ENCODE measurements around the gene AUTS2. TPM values are rescaled to one million over a fixed set of nuclear protein-coding genes. Genes with fewer than 3 reads are reported as not detected.

AUTS2 gene
- total RNA-seq, 1 donor from 2014 or later = 2.1 TPM

DNA sequence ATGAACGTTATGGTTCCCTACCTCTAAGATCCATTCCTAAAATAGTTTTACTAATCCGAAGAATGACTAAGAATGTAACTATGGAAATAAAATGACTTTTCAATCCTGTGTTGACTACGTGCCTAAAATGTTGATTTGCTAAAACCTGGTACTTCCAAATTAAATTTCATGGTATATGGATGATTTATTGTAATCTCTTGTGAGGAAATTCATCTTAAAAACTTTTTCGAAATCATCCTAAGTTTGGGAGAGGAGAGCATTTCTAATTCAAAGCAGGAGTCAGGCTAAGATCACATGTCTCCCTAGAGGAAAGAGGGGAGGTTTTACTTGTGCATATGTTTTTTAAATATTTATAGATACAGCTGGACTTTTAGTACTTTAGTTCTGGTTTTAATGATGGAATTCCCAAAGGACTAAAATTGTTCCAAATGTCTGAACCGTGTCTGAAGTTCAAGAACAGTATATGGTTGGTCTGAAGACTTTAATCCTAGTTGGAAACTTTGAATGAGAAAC lies 483.9 kb downstream of the AUTS2 start:
- H3K27ac Mint-ChIP-seq = no peak overlapping the region
- intact Hi-C loops (cut with micrococcal nuclease) = no loop called here
- no peaks in the 10 kb centered on the region for H3K27me3 Mint-ChIP-seq
- H3K9me3 Mint-ChIP-seq = no peaks in the 10 kb centered on the region
- no peak overlapping the region for H3K4me3 Mint-ChIP-seq
- H3K4me1 Mint-ChIP-seq = no peaks in the 10 kb centered on the region
- DNase-seq = no peak
- no peaks in the 10 kb centered on the region for H3K36me3 Mint-ChIP-seq (ENCODE audit: low read depth)

DNA sequence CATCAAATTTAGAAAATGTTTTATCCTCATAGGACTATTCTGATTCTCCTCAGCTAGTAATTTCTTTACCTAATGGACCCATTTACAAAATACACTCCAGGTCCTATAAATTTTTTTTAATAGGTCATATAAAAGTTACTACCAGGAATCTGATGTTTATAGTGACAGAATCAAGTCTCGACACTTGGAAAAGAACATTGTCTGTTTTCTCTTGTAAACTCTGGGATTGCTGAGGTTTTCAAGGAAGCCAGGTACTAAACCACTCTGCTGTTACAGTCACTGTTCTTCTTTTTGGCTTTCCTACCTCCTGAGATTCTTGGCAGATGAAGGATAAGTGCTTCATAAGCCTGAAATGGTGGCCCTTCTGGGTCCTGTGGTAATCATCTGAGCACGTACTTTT lies 493.1 kb downstream of the AUTS2 start:
- intact Hi-C loops (cut with micrococcal nuclease) = no loop called here
- Mint-ChIP-seq H3K36me3 (ENCODE audit: low read depth) (no peaks in the 10 kb centered on the region), H3K4me3 (no peak overlapping the region), H3K4me1 (no peaks in the 10 kb centered on the region), H3K27ac (no peak overlapping the region), H3K27me3 (no peaks in the 10 kb centered on the region), H3K9me3 (no peaks in the 10 kb centered on the region)
- peak; percentile 9 for DNase-seq

GRCh38 chr7:70092314-70093204 lies 494.3 kb downstream of the AUTS2 start:
- no peaks in the 10 kb centered on the region for H3K9me3 Mint-ChIP-seq
- no peaks in the 10 kb centered on the region for H3K4me1 Mint-ChIP-seq
- no peak overlapping the region for H3K27ac Mint-ChIP-seq
- no peaks in the 10 kb centered on the region for H3K36me3 Mint-ChIP-seq (ENCODE audit: low read depth)
- H3K27me3 Mint-ChIP-seq = no peaks in the 10 kb centered on the region
- no peak overlapping the region for H3K4me3 Mint-ChIP-seq
- no peak for DNase-seq
- intact Hi-C loops (cut with micrococcal nuclease) = no loop called here

- Mint-ChIP-seq H3K27me3 (no peaks in the 10 kb centered on the region), H3K36me3 (ENCODE audit: low read depth) (no peaks in the 10 kb centered on the region), H3K4me1 (no peaks in the 10 kb centered on the region), H3K9me3 (no peaks in the 10 kb centered on the region), H3K27ac (no peak overlapping the region), H3K4me3 (no peak overlapping the region)
- peak; percentile 26 for DNase-seq
- intact Hi-C loops (cut with micrococcal nuclease) = no loop called here
Observed at GRCh38 chr7:70093205-70093904, 495.1 kb downstream of the AUTS2 start.

- Mint-ChIP-seq H3K36me3 (ENCODE audit: low read depth) (no peaks in the 10 kb centered on the region), H3K4me3 (no peak overlapping the region)
Observed at GRCh38 chr7:70094831-70095230, 496.6 kb downstream of the AUTS2 start.

DNA sequence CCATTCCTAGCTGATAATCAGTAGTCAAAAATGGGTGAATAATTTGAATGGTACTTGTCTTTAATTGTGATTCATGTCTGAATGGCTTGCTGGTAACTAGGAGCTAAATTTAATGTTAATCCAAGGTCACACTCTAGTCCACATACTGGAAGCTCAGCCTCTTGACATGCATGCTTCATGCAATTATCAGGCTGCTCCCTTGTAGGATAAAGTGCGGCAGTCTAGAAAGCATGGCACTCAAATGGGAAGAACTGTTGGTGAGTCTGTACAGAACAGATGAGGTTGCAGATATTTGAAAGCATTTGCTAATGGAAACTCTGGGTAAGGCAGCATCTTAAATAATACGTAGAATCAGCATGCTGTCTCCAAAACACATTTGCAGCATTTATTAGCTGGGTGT lies 499.4 kb downstream of the AUTS2 start:
- Mint-ChIP-seq H3K27ac (no peak overlapping the region), H3K9me3 (no peaks in the 10 kb centered on the region)

More at GRCh38 chr7:70094831-70095230, 496.6 kb downstream of the AUTS2 start:
- H3K27ac Mint-ChIP-seq = no peak overlapping the region
- intact Hi-C loops (cut with micrococcal nuclease) = no loop called here
- no peaks in the 10 kb centered on the region for H3K4me1 Mint-ChIP-seq
- DNase-seq = peak; percentile 14
- no peaks in the 10 kb centered on the region for H3K27me3 Mint-ChIP-seq
- no peaks in the 10 kb centered on the region for H3K9me3 Mint-ChIP-seq

GRCh38 chr7:70098133-70098561 lies 499.9 kb downstream of the AUTS2 start:
- H3K4me1 Mint-ChIP-seq = no peaks in the 10 kb centered on the region
- no peak overlapping the region for H3K27ac Mint-ChIP-seq
- intact Hi-C loops (cut with micrococcal nuclease) = no loop called here
- H3K36me3 Mint-ChIP-seq (ENCODE audit: low read depth) = no peaks in the 10 kb centered on the region
- H3K9me3 Mint-ChIP-seq = no peaks in the 10 kb centered on the region
- no peaks in the 10 kb centered on the region for H3K27me3 Mint-ChIP-seq
- H3K4me3 Mint-ChIP-seq = no peak overlapping the region
- no peak for DNase-seq

More for the DNA sequence above, 499.4 kb downstream of the AUTS2 start:
- DNase-seq = no peak
- no peaks in the 10 kb centered on the region for H3K27me3 Mint-ChIP-seq
- H3K4me3 Mint-ChIP-seq = no peak overlapping the region
- no peaks in the 10 kb centered on the region for H3K36me3 Mint-ChIP-seq (ENCODE audit: low read depth)
- no peaks in the 10 kb centered on the region for H3K4me1 Mint-ChIP-seq
- intact Hi-C loops (cut with micrococcal nuclease) = no loop called here

GRCh38 chr7:70098905-70099672 lies 500.8 kb downstream of the AUTS2 start:
- intact Hi-C loops (cut with micrococcal nuclease) = no loop called here
- no peak overlapping the region for H3K27ac Mint-ChIP-seq
- H3K27me3 Mint-ChIP-seq = no peaks in the 10 kb centered on the region
- no peak for DNase-seq
- H3K4me1 Mint-ChIP-seq = no peaks in the 10 kb centered on the region
- H3K4me3 Mint-ChIP-seq = no peak overlapping the region
- no peaks in the 10 kb centered on the region for H3K36me3 Mint-ChIP-seq (ENCODE audit: low read depth)
- no peaks in the 10 kb centered on the region for H3K9me3 Mint-ChIP-seq

- Mint-ChIP-seq H3K27me3 (no peaks in the 10 kb centered on the region), H3K36me3 (ENCODE audit: low read depth) (no peaks in the 10 kb centered on the region), H3K4me1 (no peaks in the 10 kb centered on the region), H3K9me3 (no peaks in the 10 kb centered on the region), H3K27ac (no peak overlapping the region), H3K4me3 (no peak overlapping the region)
- intact Hi-C loops (cut with micrococcal nuclease) = no loop called here
- no peak for DNase-seq
Observed at GRCh38 chr7:70104243-70104642, 506.0 kb downstream of the AUTS2 start.

DNA sequence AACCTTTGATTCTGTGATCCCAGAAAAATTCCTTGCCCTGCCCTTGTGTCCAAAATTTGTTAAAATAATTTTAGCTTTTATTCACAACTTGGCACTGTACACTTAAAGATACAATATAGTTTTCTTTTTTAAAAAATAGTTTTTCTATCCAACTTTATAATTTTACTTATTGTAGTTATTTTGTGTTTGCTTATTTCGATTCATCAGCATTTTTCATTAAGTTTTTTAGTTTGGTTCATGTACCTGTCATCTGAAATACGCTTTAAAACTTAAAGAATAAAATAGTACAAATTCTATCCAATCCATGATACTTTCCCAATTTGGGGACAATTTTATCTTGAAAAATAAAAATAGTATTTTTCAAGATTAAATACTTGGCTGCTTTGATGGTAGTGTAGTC lies 514.8 kb downstream of the AUTS2 start:
- DNase-seq = no peak
- Mint-ChIP-seq H3K4me1 (no peaks in the 10 kb centered on the region), H3K27me3 (no peaks in the 10 kb centered on the region), H3K36me3 (ENCODE audit: low read depth) (no peaks in the 10 kb centered on the region), H3K27ac (no peak overlapping the region), H3K4me3 (no peak overlapping the region), H3K9me3 (no peaks in the 10 kb centered on the region)
- intact Hi-C loops (cut with micrococcal nuclease) = no loop called here

- H3K36me3 Mint-ChIP-seq (ENCODE audit: low read depth) = no peaks in the 10 kb centered on the region
- no peaks in the 10 kb centered on the region for H3K4me1 Mint-ChIP-seq
Observed at GRCh38 chr7:70113536-70113935, 515.3 kb downstream of the AUTS2 start.

DNA sequence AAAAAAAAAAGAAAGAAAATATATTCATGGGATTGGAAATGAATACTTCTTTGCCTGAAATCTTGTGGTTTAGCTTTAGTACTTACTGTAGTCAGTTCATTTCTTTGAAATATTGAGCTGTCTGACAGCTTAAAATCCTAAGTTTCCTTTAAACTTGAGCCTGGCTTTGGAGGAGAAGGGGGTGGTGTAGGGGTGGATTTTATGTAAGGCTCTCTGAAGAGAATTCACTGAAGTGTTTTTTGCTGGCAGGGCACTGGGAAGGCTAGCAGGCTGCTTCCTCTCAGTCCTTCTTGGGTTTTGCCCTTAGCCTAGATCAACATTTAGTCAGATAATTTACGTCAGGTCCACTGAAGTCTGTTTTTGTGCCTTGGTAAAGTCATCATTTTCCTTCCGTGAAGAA lies 516.5 kb downstream of the AUTS2 start:
- no peaks in the 10 kb centered on the region for H3K36me3 Mint-ChIP-seq (ENCODE audit: low read depth)
- no peak overlapping the region for H3K27ac Mint-ChIP-seq
- intact Hi-C loops (cut with micrococcal nuclease) = no loop called here
- H3K4me1 Mint-ChIP-seq = no peaks in the 10 kb centered on the region
- no peaks in the 10 kb centered on the region for H3K9me3 Mint-ChIP-seq
- H3K4me3 Mint-ChIP-seq = no peak overlapping the region
- H3K27me3 Mint-ChIP-seq = no peaks in the 10 kb centered on the region
- no peak for DNase-seq

More at GRCh38 chr7:70113536-70113935, 515.3 kb downstream of the AUTS2 start:
- Mint-ChIP-seq H3K9me3 (no peaks in the 10 kb centered on the region), H3K27me3 (no peaks in the 10 kb centered on the region), H3K27ac (no peak overlapping the region), H3K4me3 (no peak overlapping the region)
- intact Hi-C loops (cut with micrococcal nuclease) = no loop called here
- no peak for DNase-seq

- no peaks in the 10 kb centered on the region for H3K27me3 Mint-ChIP-seq
- no peak overlapping the region for H3K4me3 Mint-ChIP-seq
- H3K27ac Mint-ChIP-seq = no peak overlapping the region
- no peaks in the 10 kb centered on the region for H3K4me1 Mint-ChIP-seq
- intact Hi-C loops (cut with micrococcal nuclease) = no loop called here
- no peaks in the 10 kb centered on the region for H3K36me3 Mint-ChIP-seq (ENCODE audit: low read depth)
- DNase-seq = no peak
- H3K9me3 Mint-ChIP-seq = peaks cover 4% of the 10 kb centered on the region
Observed at GRCh38 chr7:70116244-70116643, 518.0 kb downstream of the AUTS2 start.

GRCh38 chr7:70116867-70117266 lies 518.6 kb downstream of the AUTS2 start:
- Mint-ChIP-seq H3K9me3 (peaks cover 4% of the 10 kb centered on the region), H3K4me3 (no peak overlapping the region), H3K4me1 (no peaks in the 10 kb centered on the region), H3K36me3 (ENCODE audit: low read depth) (no peaks in the 10 kb centered on the region), H3K27ac (no peak overlapping the region), H3K27me3 (no peaks in the 10 kb centered on the region)
- intact Hi-C loops (cut with micrococcal nuclease) = no loop called here
- DNase-seq = no peak

All from activated CD4-positive, alpha-beta T cell treated with anti-CD3 and anti-CD28 coated beads, Interleukin-2, amount 10 ng/mL, durations not matched to agents 24 days and 14 days (primary cell).